HL-60 (cell line): ENCODE results near the gene ANKRD30A.
"Not testable (repeated sequence)": the region's sequence is repeated elsewhere in the genome, so short reads cannot be mapped to it uniquely, and the experiment has no call there.

Source experiments
- DNase-seq, 2 experiments: peaks; one replicate each; pipeline ENCODE4 v3.0.0-alpha.2; 2010 to 2020; ENCODE audit warnings: low read depth in 1 of 2, low spot score in 1 of 2
- H3K27ac ChIP-seq: fragments of 250-450 bp; sonication (Bioruptor Pico); replicated peaks from 2 replicates; pipeline ENCODE4 v1.5.1; 2020; ENCODE audit warnings: mild to moderate bottlenecking, moderate library complexity
- H3K27me3 ChIP-seq: fragments of 250-450 bp; sonication (Bioruptor Pico); 2 replicates; pipeline ENCODE4 v1.5.1; 2021; ENCODE audit warnings: mild to moderate bottlenecking, moderate library complexity; ENCODE audit not compliant: insufficient read depth, poor library complexity, severe bottlenecking
- H3K4me3 ChIP-seq: replicated peaks from 2 replicates; pipeline ENCODE4 v1.5.1; 2011; ENCODE audit warnings: mild to moderate bottlenecking, control low read depth, low read length; ENCODE audit not compliant: insufficient read depth
- GABPA ChIP-seq: IDR thresholded peaks from 2 replicates; pipeline ENCODE4 v1.6.1; 2012; ENCODE audit warnings: low read depth
- POLR2AphosphoS5 ChIP-seq: IDR thresholded peaks from 2 replicates; pipeline ENCODE4 v1.6.1; 2012; ENCODE audit warnings: low read depth
- SPI1 ChIP-seq: IDR thresholded peaks from 2 replicates; pipeline ENCODE4 v1.6.1; 2012; ENCODE audit warnings: low read depth, mild to moderate bottlenecking, borderline replicate concordance
- TF ChIP-seq, protein P1 (sequence below): IDR thresholded peaks from one replicate; pipeline ENCODE4 v1.5.1; 2011; ENCODE audit warnings: low read length, control low read depth, inconsistent platforms; ENCODE audit not compliant: insufficient read depth
- TF ChIP-seq, protein P2 (sequence below): IDR thresholded peaks from 2 replicates; pipeline ENCODE4 v1.6.1; 2012; ENCODE audit warnings: low read depth; ENCODE audit not compliant: insufficient replicate concordance

ANKRD30A gene

DNA sequence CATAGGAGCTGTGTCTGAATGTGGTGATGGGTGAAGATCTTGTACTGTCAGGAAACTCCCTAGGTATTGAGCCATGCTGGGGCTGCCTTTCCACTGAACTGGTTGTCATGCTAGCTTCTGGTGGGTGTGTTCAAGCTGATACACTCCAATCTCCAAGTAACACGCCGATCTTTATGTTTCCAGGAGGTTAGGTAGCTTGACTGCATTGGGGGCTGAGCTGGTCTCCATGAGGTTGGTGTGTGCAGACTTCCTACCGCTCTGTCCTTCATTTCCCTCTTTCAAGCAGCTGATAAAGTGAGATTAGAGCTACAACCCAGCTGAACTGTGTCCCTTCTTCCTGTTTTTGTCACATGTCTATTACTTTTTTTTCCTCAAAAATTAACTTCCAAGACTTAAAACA is 265.5 kb downstream of the ANKRD30A start:
- no peaks in the 10 kb centered on the region for H3K27me3 ChIP-seq
- H3K4me3 ChIP-seq = no peak overlapping the region
- DNase-seq = no peak
- no peak overlapping the region for H3K27ac ChIP-seq
- TF ChIP-seq, protein P1, sequence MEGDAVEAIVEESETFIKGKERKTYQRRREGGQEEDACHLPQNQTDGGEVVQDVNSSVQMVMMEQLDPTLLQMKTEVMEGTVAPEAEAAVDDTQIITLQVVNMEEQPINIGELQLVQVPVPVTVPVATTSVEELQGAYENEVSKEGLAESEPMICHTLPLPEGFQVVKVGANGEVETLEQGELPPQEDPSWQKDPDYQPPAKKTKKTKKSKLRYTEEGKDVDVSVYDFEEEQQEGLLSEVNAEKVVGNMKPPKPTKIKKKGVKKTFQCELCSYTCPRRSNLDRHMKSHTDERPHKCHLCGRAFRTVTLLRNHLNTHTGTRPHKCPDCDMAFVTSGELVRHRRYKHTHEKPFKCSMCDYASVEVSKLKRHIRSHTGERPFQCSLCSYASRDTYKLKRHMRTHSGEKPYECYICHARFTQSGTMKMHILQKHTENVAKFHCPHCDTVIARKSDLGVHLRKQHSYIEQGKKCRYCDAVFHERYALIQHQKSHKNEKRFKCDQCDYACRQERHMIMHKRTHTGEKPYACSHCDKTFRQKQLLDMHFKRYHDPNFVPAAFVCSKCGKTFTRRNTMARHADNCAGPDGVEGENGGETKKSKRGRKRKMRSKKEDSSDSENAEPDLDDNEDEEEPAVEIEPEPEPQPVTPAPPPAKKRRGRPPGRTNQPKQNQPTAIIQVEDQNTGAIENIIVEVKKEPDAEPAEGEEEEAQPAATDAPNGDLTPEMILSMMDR = no peak
- no peak for TF ChIP-seq SPI1
- TF ChIP-seq GABPA = no peak
- TF ChIP-seq, protein P2, sequence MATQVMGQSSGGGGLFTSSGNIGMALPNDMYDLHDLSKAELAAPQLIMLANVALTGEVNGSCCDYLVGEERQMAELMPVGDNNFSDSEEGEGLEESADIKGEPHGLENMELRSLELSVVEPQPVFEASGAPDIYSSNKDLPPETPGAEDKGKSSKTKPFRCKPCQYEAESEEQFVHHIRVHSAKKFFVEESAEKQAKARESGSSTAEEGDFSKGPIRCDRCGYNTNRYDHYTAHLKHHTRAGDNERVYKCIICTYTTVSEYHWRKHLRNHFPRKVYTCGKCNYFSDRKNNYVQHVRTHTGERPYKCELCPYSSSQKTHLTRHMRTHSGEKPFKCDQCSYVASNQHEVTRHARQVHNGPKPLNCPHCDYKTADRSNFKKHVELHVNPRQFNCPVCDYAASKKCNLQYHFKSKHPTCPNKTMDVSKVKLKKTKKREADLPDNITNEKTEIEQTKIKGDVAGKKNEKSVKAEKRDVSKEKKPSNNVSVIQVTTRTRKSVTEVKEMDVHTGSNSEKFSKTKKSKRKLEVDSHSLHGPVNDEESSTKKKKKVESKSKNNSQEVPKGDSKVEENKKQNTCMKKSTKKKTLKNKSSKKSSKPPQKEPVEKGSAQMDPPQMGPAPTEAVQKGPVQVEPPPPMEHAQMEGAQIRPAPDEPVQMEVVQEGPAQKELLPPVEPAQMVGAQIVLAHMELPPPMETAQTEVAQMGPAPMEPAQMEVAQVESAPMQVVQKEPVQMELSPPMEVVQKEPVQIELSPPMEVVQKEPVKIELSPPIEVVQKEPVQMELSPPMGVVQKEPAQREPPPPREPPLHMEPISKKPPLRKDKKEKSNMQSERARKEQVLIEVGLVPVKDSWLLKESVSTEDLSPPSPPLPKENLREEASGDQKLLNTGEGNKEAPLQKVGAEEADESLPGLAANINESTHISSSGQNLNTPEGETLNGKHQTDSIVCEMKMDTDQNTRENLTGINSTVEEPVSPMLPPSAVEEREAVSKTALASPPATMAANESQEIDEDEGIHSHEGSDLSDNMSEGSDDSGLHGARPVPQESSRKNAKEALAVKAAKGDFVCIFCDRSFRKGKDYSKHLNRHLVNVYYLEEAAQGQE = no peak
- TF ChIP-seq POLR2AphosphoS5 = no peak

- DNase-seq, H3K27me3 ChIP-seq, H3K27ac ChIP-seq, H3K4me3 ChIP-seq: not testable (repeated sequence)
These were observed 275.4 kb downstream of the ANKRD30A start for GRCh38 chr10:37400774-37401173.

GRCh38 chr10:37401225-37401624 is 275.8 kb downstream of the ANKRD30A start:
- no peak overlapping the region for H3K4me3 ChIP-seq
- no peak overlapping the region for H3K27ac ChIP-seq
- TF ChIP-seq POLR2AphosphoS5 = no peak
- TF ChIP-seq, protein P2 = no peak
- no peak for TF ChIP-seq GABPA
- TF ChIP-seq, protein P1 = no peak
- no peak for TF ChIP-seq SPI1
- DNase-seq = no peak
- no peaks in the 10 kb centered on the region for H3K27me3 ChIP-seq

DNA sequence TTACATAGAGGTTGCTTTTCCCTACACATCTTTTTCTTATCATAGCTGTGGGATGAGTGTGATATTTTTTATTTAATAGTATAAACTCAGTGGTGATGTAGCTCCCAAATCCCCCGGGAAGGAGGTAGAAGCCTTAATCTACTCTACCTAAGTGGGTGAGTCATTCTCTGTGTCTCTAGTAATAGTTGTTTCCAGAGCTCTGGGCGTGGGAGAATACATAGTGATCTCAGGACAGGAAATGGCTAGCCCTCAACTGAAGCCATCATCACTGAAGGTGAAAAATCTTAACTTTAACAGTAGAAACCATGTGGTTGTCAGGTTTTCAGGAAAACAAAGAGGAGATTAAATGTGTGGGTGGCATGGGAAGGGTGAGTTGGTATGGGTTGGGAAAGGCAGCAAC is 278.4 kb downstream of the ANKRD30A start:
- H3K27me3 ChIP-seq = no peaks in the 10 kb centered on the region
- no peak for DNase-seq

More for the DNA sequence above, 278.4 kb downstream of the ANKRD30A start:
- H3K4me3 ChIP-seq = no peak overlapping the region
- no peak overlapping the region for H3K27ac ChIP-seq
- TF ChIP-seq, protein P2 = no peak
- TF ChIP-seq, protein P1 = no peak
- TF ChIP-seq SPI1 (no peak), GABPA (no peak), POLR2AphosphoS5 (no peak)
